Lung (tissue), 12 donors: ENCODE data around the gene ARHGDIG. TPM values are rescaled to one million over a fixed set of nuclear protein-coding genes. Genes with fewer than 3 reads are reported as not detected.

Experiments
- ATAC-seq: fragments of 200-7000 bp; cut with Tn5 transposase; one replicate; pipeline ENCODE4 v1.9.1; 2020; ENCODE audit warnings: moderate number of reproducible peaks; ENCODE audit not compliant: insufficient read depth, low FRiP score
- DNase-seq, 3 donors: peaks; one replicate each; pipeline ENCODE4 v3.0.0-alpha.2; 2013 to 2017
- H3K27ac ChIP-seq, 2 donors: one replicate each; pipeline ENCODE4 v1.5.1; 2013; ENCODE audit warnings: mild to moderate bottlenecking in 2 of 2, moderate library complexity in 2 of 2, control low read depth in 1 of 2, inconsistent platforms in 1 of 2, low read depth in 1 of 2, low read length in 1 of 2
- H3K27me3 ChIP-seq, 3 donors: one replicate each; pipeline ENCODE4 v1.5.1; 2013; ENCODE audit warnings: low read length in 2 of 3; ENCODE audit not compliant: control insufficient read depth in 3 of 3, insufficient read depth in 3 of 3
- H3K36me3 ChIP-seq, 4 donors: one replicate each; pipeline ENCODE4 v1.5.1; 2013; ENCODE audit warnings: low read length in 4 of 4, mild to moderate bottlenecking in 1 of 4, moderate library complexity in 1 of 4; ENCODE audit not compliant: control insufficient read depth in 4 of 4, insufficient read depth in 4 of 4
- H3K4me1 ChIP-seq, 5 donors: one replicate each; pipeline ENCODE4 v1.5.1; 2013; ENCODE audit warnings: low read length in 5 of 5, mild to moderate bottlenecking in 2 of 5, moderate library complexity in 1 of 5; ENCODE audit not compliant: control insufficient read depth in 5 of 5, insufficient read depth in 5 of 5
- H3K4me3 ChIP-seq: one replicate; pipeline ENCODE4 v1.5.1; 2013; ENCODE audit warnings: mild to moderate bottlenecking, control low read depth, moderate library complexity
- H3K9ac ChIP-seq, 2 donors: one replicate each; pipeline ENCODE4 v1.5.1; 2013; ENCODE audit warnings: low read length in 2 of 2, control low read depth in 1 of 2; ENCODE audit not compliant: insufficient read depth in 1 of 2
- H3K9me3 ChIP-seq, 4 donors: one replicate each; pipeline ENCODE4 v1.5.1; 2013; ENCODE audit warnings: low read length in 3 of 4, mild to moderate bottlenecking in 1 of 4, moderate library complexity in 1 of 4; ENCODE audit not compliant: control insufficient read depth in 4 of 4, insufficient read depth in 3 of 4
- WGBS, 2 donors: extraction: QIAGEN DNeasy Blood & Tissue Kit; methylation state at CpG; one replicate each; pipeline ENCODE4 v1.1.7; 2013; 5-methylcytosine and 5-hydroxymethylcytosine counted together
- polyA plus RNA-seq, 2 donors: library from polyadenylated mRNA; stranded (reverse); fragments of 200-250 nt; gene quantifications; one replicate each; pipeline ENCODE4 v1.2.1, GENCODE V29; 2013
- total RNA-seq, 2 donors: library from RNA; depleted of rRNA in 1 of 2; stranded (reverse); fragments of >200 nt in 1 of 2; gene quantifications; one replicate each; pipeline ENCODE4 v1.2.1, GENCODE V29; 2014 to 2021
- TF ChIP-seq, protein P1 (sequence below): IDR thresholded peaks from 2 replicates; pipeline ENCODE4 v1.5.1; 2012; ENCODE audit warnings: mild to moderate bottlenecking; ENCODE audit errors: control extremely low read depth, extremely low read depth
- donor health status: control.
- donor health status: control.
- donor health status: Bipolar disorder and iron deficiency.
- donor health status: healthy.
- donor health status: DM: yes; HTN: yes; CAD: no.

ARHGDIG gene
- total and polyA plus RNA-seq, 4 donors: 0.07 to 0.58 (median 0.26) TPM; not detected in 1

DNA sequence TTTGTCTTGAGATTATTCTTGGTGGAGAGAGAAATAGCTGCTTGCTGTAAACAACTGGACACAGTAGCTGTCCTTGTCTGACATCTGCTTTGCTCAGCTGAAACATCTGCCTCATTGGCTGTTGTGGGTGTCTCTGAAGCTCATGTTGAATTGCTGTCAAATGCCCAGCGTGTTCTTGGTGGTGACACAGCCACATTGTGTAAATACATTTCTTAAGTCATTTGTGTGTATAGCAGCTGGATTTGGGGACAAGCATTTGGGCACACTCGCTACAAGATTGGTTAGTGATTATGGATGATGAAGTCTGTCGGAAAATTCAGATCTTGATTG is 40.5 kb upstream of the ARHGDIG start:
- Histone ChIP-seq H3K4me3 (no peak overlapping the region), H3K9me3 (no peaks in the 10 kb centered on the region), H3K36me3 (peaks cover 0 to 2% (median 0%) of the 10 kb centered on the region in 4 donors), H3K4me1 (peaks cover 0 to 7% (median 3%) of the 10 kb centered on the region in 5 donors), H3K27me3 (no peaks in the 10 kb centered on the region), H3K9ac (no peak overlapping the region), H3K27ac (peak overlapping the region in 1 of 2 donors; percentile 67)
- DNase-seq (peak in 2 of 3 donors; percentile 14), ATAC-seq (no peak)
- 72 to 76% methylated on average over 3 of the region's 3 CpGs for WGBS, 2 donors
- TF ChIP-seq, protein P1, sequence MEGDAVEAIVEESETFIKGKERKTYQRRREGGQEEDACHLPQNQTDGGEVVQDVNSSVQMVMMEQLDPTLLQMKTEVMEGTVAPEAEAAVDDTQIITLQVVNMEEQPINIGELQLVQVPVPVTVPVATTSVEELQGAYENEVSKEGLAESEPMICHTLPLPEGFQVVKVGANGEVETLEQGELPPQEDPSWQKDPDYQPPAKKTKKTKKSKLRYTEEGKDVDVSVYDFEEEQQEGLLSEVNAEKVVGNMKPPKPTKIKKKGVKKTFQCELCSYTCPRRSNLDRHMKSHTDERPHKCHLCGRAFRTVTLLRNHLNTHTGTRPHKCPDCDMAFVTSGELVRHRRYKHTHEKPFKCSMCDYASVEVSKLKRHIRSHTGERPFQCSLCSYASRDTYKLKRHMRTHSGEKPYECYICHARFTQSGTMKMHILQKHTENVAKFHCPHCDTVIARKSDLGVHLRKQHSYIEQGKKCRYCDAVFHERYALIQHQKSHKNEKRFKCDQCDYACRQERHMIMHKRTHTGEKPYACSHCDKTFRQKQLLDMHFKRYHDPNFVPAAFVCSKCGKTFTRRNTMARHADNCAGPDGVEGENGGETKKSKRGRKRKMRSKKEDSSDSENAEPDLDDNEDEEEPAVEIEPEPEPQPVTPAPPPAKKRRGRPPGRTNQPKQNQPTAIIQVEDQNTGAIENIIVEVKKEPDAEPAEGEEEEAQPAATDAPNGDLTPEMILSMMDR: no peak

DNA sequence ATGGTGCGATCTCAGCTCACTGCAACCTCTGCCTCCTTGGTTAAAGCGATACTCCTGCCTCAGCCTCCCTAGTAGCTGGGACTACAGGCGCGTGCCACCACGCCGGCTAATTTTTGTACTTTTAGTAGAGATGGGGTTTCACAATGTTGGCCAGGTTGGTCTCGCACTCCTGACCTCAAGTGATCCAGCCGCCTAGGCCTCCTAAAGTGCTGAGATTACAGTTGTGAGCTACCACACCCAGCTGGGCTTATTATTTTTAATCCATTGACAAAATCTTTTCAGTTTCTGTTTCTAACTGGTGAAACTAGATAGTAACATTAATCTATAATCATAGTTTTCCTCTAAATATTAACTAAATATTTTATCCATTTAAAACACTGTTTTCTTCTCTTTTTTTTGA is 39.8 kb upstream of the ARHGDIG start:
- 92 to 95% methylated on average over 8 of the region's 8 CpGs for WGBS, 2 donors
- Histone ChIP-seq H3K9ac (no peak overlapping the region), H3K27me3 (no peaks in the 10 kb centered on the region), H3K4me3 (no peak overlapping the region), H3K27ac (no peak overlapping the region), H3K4me1 (peaks cover 0 to 3% (median under 1%) of the 10 kb centered on the region in 5 donors), H3K9me3 (no peaks in the 10 kb centered on the region), H3K36me3 (peaks cover 0 to 2% (median 0%) of the 10 kb centered on the region in 4 donors)
- ATAC-seq: no peak
- DNase-seq: no peak
- TF ChIP-seq, protein P1: no peak

DNA sequence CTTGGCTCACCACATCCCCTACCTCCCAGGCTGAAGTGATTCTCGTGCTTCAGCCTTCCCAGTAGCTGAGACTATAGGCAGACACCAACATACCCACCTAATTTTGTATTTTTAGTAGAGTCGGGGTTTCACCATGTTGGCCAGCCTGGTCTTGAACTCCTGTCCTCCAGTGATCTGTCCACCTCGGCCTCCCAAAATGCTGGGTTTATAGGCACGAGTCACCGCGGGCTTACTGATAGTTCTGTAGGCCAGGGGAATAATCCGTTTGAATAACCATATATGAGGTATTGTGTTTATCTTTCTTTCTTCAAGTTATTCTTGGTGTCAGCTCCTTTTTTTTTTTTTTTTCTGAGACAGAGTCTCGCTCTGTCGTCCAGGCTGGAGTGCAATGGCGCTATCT is 38.1 kb upstream of the ARHGDIG start:
- DNase-seq (no peak), ATAC-seq (no peak)
- Histone ChIP-seq H3K4me3 (no peak overlapping the region), H3K4me1 (peaks cover 0 to 3% (median 0%) of the 10 kb centered on the region in 5 donors), H3K9ac (no peak overlapping the region), H3K9me3 (no peaks in the 10 kb centered on the region), H3K27me3 (no peaks in the 10 kb centered on the region), H3K27ac (no peak overlapping the region), H3K36me3 (peaks cover 0 to 2% (median 0%) of the 10 kb centered on the region in 4 donors)
- 88 to 89% methylated on average over 10 of the region's 10 CpGs for WGBS, 2 donors
- TF ChIP-seq, protein P1: no peak

DNA sequence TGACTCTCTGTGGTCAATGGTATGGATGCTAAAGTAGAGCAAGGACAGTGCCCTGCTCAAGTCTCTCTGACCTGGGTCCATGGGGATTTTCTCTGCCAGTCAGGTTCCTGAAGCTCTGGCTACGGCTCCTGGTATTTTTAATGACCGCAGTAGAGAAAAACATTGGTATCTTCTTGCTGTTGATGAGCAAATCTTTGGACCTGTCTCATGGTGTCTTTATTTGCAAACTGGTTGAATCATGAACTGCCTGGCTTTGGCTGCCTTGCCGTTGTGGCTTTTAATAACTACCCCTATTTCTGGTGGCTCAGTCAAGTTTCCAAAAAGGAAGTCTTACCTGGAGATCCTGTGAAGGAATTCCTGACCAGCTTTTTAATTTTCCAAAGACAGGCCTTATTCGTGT is 37.0 kb upstream of the ARHGDIG start:
- H3K27ac ChIP-seq: no peak overlapping the region
- peaks cover 0 to 3% (median 0%) of the 10 kb centered on the region in 5 donors for H3K4me1 ChIP-seq
- H3K27me3 ChIP-seq: no peaks in the 10 kb centered on the region
- WGBS, 2 donors: 88 to 92% methylated on average over 4 of the region's 4 CpGs
- ATAC-seq: no peak
- H3K9ac ChIP-seq: no peak overlapping the region
- no peaks in the 10 kb centered on the region for H3K36me3 ChIP-seq
- H3K4me3 ChIP-seq: no peak overlapping the region
- no peak for DNase-seq
- TF ChIP-seq, protein P1: no peak
- no peaks in the 10 kb centered on the region for H3K9me3 ChIP-seq
